Measurements from ENCODE around the gene RAPGEF2.

DNA sequence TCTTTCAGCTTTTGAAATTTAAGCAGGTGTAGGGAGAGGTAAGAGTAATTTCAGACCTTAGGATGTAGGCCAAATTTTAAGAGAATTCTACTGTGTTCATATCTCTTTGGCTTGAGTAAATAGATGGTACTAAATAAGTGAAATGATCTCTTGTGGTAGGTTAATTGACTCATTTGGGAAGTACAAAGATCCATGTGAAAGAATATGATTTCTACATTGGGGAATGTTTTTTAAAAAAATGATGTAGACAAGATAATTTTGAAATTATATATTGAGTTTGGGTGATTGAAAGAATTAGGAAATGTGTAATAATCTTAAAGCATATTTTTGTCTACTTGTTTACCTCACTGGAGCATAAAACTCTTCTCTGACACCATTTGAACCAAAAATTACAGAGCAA lies 35.6 kb downstream of the RAPGEF2 start:
- TF ChIP-seq, protein P1, sequence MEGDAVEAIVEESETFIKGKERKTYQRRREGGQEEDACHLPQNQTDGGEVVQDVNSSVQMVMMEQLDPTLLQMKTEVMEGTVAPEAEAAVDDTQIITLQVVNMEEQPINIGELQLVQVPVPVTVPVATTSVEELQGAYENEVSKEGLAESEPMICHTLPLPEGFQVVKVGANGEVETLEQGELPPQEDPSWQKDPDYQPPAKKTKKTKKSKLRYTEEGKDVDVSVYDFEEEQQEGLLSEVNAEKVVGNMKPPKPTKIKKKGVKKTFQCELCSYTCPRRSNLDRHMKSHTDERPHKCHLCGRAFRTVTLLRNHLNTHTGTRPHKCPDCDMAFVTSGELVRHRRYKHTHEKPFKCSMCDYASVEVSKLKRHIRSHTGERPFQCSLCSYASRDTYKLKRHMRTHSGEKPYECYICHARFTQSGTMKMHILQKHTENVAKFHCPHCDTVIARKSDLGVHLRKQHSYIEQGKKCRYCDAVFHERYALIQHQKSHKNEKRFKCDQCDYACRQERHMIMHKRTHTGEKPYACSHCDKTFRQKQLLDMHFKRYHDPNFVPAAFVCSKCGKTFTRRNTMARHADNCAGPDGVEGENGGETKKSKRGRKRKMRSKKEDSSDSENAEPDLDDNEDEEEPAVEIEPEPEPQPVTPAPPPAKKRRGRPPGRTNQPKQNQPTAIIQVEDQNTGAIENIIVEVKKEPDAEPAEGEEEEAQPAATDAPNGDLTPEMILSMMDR (IDR thresholded peaks at IDR 0.05): no peak
- TF ChIP-seq POLR2A (IDR thresholded peaks at IDR 0.05): no peak
